Measurements from ENCODE around the gene EEF1A1.
"Not testable (repeated sequence)": the region's sequence is repeated elsewhere in the genome, so short reads cannot be mapped to it uniquely, and the experiment has no call there.

DNA sequence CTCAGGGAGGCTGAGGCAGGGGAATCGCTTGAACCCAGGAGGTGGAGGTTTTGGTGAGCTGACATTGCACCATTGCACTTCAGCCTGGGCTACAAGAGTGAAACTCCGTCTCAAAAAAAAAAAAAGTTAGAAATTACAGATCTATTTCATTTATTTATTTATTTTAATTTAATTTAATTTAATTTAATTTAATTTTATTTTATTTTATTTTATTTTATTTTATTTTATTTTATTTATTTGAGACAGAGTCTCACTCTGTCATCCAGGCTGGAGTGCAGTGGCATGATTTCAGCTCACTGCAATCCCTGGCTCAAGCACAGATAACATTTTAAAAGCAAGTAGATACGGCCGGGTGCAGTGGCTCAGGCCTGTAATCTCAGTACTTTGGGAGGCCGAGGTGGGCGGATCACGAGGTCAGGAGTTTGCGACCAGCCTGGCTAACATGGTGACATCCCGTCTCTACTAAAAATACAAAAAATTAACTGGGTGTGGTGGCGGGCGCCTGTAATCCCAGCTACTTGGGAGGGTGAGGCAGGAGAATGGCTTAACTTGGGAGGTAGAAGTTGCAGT lies 34.6 kb upstream of the EEF1A1 start:
- TF ChIP-seq, protein P1, sequence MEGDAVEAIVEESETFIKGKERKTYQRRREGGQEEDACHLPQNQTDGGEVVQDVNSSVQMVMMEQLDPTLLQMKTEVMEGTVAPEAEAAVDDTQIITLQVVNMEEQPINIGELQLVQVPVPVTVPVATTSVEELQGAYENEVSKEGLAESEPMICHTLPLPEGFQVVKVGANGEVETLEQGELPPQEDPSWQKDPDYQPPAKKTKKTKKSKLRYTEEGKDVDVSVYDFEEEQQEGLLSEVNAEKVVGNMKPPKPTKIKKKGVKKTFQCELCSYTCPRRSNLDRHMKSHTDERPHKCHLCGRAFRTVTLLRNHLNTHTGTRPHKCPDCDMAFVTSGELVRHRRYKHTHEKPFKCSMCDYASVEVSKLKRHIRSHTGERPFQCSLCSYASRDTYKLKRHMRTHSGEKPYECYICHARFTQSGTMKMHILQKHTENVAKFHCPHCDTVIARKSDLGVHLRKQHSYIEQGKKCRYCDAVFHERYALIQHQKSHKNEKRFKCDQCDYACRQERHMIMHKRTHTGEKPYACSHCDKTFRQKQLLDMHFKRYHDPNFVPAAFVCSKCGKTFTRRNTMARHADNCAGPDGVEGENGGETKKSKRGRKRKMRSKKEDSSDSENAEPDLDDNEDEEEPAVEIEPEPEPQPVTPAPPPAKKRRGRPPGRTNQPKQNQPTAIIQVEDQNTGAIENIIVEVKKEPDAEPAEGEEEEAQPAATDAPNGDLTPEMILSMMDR (IDR thresholded peaks at IDR 0.05; ENCODE audit: insufficient read depth, low read depth, low read length): not testable (repeated sequence)
- TF ChIP-seq EZH2 (IDR thresholded peaks at IDR 0.05; ENCODE audit: insufficient read depth, low read length): not testable (repeated sequence)
